GM12865 (cell line): ENCODE results near the gene HSD17B14.
A peak's percentile ranks its signal among the peaks of the same experiment; 100 is the strongest.

Experiments
- DNase-seq: peaks from one replicate; pipeline ENCODE4 v3.0.0; 2010; ENCODE audit warnings: low read depth
- H3K4me3 ChIP-seq: 2 replicates; pipeline ENCODE4 v1.5.1; 2011; ENCODE audit warnings: mild to moderate bottlenecking, low read depth, low read length, control low read depth
- CTCF ChIP-seq: IDR thresholded peaks from 2 replicates; pipeline ENCODE4 v1.5.1; 2011; ENCODE audit warnings: low read length, control low read depth, low read depth, inconsistent platforms; ENCODE audit not compliant: insufficient read depth; ENCODE audit errors: missing control alignments

Gene HSD17B14

GRCh38 chr19:48845384-48845783 is 9.1 kb upstream of the HSD17B14 start:
- DNase-seq, result no peak
- H3K4me3 ChIP-seq, result no peak overlapping the region
- TF ChIP-seq CTCF, result no peak

GRCh38 chr19:48844472-48844871 is 8.2 kb upstream of the HSD17B14 start:
- no peak for DNase-seq

GRCh38 chr19:48842789-48843162 is 6.5 kb upstream of the HSD17B14 start:
- peak; percentile 71 for DNase-seq
- peak; percentile 84 for TF ChIP-seq CTCF
- no peak overlapping the region for H3K4me3 ChIP-seq

More at GRCh38 chr19:48844472-48844871, 8.2 kb upstream of the HSD17B14 start:
- H3K4me3 ChIP-seq, result no peak overlapping the region
- no peak for TF ChIP-seq CTCF

- no peak overlapping the region for H3K4me3 ChIP-seq
- no peak for TF ChIP-seq CTCF
- DNase-seq, result no peak
Observed at GRCh38 chr19:48841571-48841970, 5.3 kb upstream of the HSD17B14 start.

GRCh38 chr19:48841047-48841446 is 4.8 kb upstream of the HSD17B14 start:
- H3K4me3 ChIP-seq, result no peak overlapping the region
- no peak for DNase-seq
- TF ChIP-seq CTCF, result no peak

- no peak for TF ChIP-seq CTCF
- H3K4me3 ChIP-seq, result peak overlapping the region; percentile 36; the same call in 1 of the 2 replicates
- no peak for DNase-seq
Observed at GRCh38 chr19:48837687-48838086, 1.4 kb upstream of the HSD17B14 start.

DNA sequence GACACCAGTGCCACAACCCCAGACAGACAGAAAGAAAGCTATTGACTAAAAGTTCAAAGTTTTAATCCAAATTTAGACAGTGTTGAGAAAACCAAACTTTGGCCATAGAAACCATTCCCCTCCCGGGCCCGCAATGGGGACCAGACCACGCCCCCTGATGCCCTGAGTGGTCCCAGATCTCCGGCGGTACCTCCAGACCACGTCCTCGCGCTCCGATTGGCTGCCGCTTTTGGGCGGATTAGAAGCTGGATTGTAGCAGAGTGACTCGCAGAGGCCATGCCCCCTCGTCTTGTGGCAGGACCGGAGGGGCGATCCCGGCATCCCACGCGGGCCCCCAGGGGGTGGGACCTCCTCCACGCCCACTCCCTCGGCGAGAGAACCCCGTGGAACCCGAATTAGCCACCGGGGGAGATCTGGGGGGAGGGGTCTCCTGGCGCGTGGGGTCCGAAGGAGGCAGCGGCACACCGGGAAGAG is 797 bp upstream of the HSD17B14 start:
- DNase-seq, result peak; percentile 91
- no peak for TF ChIP-seq CTCF
- peak overlapping the region; percentile 36 for H3K4me3 ChIP-seq
